Right atrium auricular region (tissue), 2 donors: ENCODE data around the gene CAPN7. TPM values are rescaled to one million over a fixed set of nuclear protein-coding genes. Genes with fewer than 3 reads are reported as not detected.

Experiments
- DNase-seq: peaks from one replicate; pipeline ENCODE4 v3.0.0-alpha.2; 2019; ENCODE audit warnings: low spot score
- H3K27ac ChIP-seq, 2 donors: fragments of 200-600 bp; sonication (generic); 1 replicate in 1 of 2; 2 replicates in 1 of 2; pipeline ENCODE4 v1.5.1; 2016 to 2019
- H3K27me3 ChIP-seq, 2 donors: fragments of 200-600 bp; sonication (generic); one replicate each; pipeline versions ENCODE4 v1.5.1 to v1.6.0; 2017 to 2019
- H3K36me3 ChIP-seq: fragments of 200-600 bp; sonication (generic); one replicate; pipeline ENCODE4 v1.5.1; 2016
- H3K4me1 ChIP-seq, 2 donors: fragments of 200-600 bp; sonication (generic); one replicate each; pipeline versions ENCODE4 v1.5.1 to v1.6.0; 2017 to 2019
- H3K4me3 ChIP-seq, 2 donors: fragments of 200-600 bp; sonication (generic); 1 replicate in 1 of 2; 2 replicates in 1 of 2; pipeline ENCODE4 v1.5.1; 2017 to 2019; ENCODE audit warnings: mild to moderate bottlenecking in 1 of 2, moderate library complexity in 1 of 2
- H3K9me3 ChIP-seq, 2 donors: fragments of 200-600 bp; sonication (generic); one replicate each; pipeline ENCODE4 v1.5.1; 2019
- total RNA-seq, 2 donors: library from RNA; depleted of rRNA; stranded (reverse); fragments of >200 nt; gene quantifications; one replicate each; pipeline ENCODE4 v1.1.0, GENCODE V29; 2016
- TF ChIP-seq, protein P1 (sequence below), 2 donors: fragments of 200-600 bp; sonication (generic); IDR thresholded peaks; one replicate each; pipeline ENCODE4 v1.5.1; 2019; ENCODE audit warnings: antibody characterized with exemption in 2 of 2

Gene CAPN7
- total RNA-seq, 2 donors from 2014 or later = 21.2 to 21.3 TPM

- Histone ChIP-seq H3K27ac (no peak overlapping the region), H3K27me3 (no peaks in the 10 kb centered on the region), H3K9me3 (no peaks in the 10 kb centered on the region), H3K4me1 (peaks cover 0 to 6% of the 10 kb centered on the region in 2 donors), H3K36me3 (no peaks in the 10 kb centered on the region), H3K4me3 (no peak overlapping the region)
- no peak for DNase-seq
- TF ChIP-seq, protein P1, sequence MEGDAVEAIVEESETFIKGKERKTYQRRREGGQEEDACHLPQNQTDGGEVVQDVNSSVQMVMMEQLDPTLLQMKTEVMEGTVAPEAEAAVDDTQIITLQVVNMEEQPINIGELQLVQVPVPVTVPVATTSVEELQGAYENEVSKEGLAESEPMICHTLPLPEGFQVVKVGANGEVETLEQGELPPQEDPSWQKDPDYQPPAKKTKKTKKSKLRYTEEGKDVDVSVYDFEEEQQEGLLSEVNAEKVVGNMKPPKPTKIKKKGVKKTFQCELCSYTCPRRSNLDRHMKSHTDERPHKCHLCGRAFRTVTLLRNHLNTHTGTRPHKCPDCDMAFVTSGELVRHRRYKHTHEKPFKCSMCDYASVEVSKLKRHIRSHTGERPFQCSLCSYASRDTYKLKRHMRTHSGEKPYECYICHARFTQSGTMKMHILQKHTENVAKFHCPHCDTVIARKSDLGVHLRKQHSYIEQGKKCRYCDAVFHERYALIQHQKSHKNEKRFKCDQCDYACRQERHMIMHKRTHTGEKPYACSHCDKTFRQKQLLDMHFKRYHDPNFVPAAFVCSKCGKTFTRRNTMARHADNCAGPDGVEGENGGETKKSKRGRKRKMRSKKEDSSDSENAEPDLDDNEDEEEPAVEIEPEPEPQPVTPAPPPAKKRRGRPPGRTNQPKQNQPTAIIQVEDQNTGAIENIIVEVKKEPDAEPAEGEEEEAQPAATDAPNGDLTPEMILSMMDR (IDR thresholded peaks at IDR 0.05) = no peak
Measured at GRCh38 chr3:15279671-15280402, 73.8 kb downstream of the CAPN7 start.

- TF ChIP-seq, protein P1 (IDR thresholded peaks at IDR 0.05) = no peak
- no peak for DNase-seq
Measured at GRCh38 chr3:15280853-15281532, 74.9 kb downstream of the CAPN7 start.

GRCh38 chr3:15281817-15282216 lies 75.8 kb downstream of the CAPN7 start:
- H3K9me3 ChIP-seq = no peaks in the 10 kb centered on the region
- no peaks in the 10 kb centered on the region for H3K36me3 ChIP-seq
- no peak for DNase-seq
- peaks cover 0 to 7% of the 10 kb centered on the region in 2 donors for H3K4me1 ChIP-seq
- TF ChIP-seq, protein P1 (IDR thresholded peaks at IDR 0.05) = no peak
- no peak overlapping the region for H3K27ac ChIP-seq
- H3K4me3 ChIP-seq = no peak overlapping the region
- H3K27me3 ChIP-seq = no peaks in the 10 kb centered on the region

More at GRCh38 chr3:15280853-15281532, 74.9 kb downstream of the CAPN7 start:
- H3K4me3 ChIP-seq = no peak overlapping the region
- H3K36me3 ChIP-seq = no peaks in the 10 kb centered on the region
- H3K27me3 ChIP-seq = no peaks in the 10 kb centered on the region
- peaks cover 0 to 7% of the 10 kb centered on the region in 2 donors for H3K4me1 ChIP-seq
- no peaks in the 10 kb centered on the region for H3K9me3 ChIP-seq
- H3K27ac ChIP-seq = no peak overlapping the region

DNA sequence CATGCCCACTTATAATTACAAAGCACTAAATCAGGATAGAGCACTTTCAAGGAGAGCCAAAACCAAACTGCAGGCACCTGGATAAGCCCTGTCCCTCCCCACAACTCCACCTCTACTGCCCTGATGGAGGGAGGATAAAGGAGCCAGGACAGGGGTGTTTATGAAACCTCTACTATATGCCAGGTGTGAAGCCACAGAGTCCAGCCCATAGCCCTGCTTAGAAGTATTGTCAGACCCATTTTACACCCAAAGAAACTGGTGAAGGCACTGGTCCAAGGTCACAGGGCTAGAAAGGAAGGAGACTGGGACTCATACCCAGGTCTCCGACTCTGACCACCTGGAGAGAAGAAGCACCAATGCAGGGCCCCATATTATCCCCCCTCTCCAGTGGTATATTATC lies 77.7 kb downstream of the CAPN7 start:
- Histone ChIP-seq H3K9me3 (no peaks in the 10 kb centered on the region), H3K4me3 (no peak overlapping the region), H3K36me3 (no peaks in the 10 kb centered on the region), H3K27me3 (no peaks in the 10 kb centered on the region), H3K4me1 (peaks cover 0 to 20% of the 10 kb centered on the region in 2 donors), H3K27ac (no peak overlapping the region)
- TF ChIP-seq, protein P1 (IDR thresholded peaks at IDR 0.05) = no peak
- DNase-seq = no peak

DNA sequence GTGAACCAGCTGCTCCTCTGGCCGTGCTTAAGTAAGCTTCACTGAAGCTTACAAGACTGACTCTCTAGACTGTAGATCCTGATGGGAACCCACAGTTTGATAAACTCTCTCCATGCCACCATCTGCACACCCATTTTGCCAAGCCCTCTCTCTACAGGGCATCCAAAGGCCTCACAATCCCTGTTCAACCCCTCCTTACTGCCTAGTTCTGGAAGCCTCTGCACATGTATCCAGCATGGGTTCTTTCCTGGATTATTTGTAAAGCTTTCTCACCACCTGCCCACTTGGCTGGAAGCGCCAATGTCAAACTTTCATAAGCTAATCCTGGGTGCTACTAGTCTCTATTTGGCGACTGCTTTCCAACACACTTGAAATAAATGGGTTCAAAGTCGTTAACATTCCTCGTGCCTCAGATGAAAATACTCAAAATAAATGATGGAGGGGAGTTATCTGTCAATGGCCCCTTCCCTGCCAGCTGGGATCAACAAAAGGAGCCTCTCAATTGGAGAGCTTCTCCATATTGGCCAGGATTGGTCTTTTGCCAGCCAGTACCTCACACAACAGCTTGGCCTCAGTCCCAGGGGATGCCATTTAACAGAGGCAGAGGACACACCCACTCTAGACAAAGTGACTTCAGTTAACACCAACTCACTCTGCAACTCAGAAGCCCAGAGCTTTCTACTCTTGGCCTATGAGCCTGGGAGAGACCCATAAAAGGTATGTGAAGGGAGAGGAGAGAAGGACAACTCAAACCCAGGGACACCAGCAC lies 78.3 kb downstream of the CAPN7 start:
- no peak for DNase-seq
- TF ChIP-seq, protein P1 (IDR thresholded peaks at IDR 0.05) = no peak

More for the DNA sequence above, 78.3 kb downstream of the CAPN7 start:
- no peaks in the 10 kb centered on the region for H3K27me3 ChIP-seq
- H3K27ac ChIP-seq = no peak overlapping the region
- H3K4me1 ChIP-seq = peaks cover 0 to 20% of the 10 kb centered on the region in 2 donors
- H3K9me3 ChIP-seq = no peaks in the 10 kb centered on the region
- H3K36me3 ChIP-seq = no peaks in the 10 kb centered on the region
- H3K4me3 ChIP-seq = no peak overlapping the region
